ENCODE measurements around the gene STEAP4.

STEAP4 gene

DNA sequence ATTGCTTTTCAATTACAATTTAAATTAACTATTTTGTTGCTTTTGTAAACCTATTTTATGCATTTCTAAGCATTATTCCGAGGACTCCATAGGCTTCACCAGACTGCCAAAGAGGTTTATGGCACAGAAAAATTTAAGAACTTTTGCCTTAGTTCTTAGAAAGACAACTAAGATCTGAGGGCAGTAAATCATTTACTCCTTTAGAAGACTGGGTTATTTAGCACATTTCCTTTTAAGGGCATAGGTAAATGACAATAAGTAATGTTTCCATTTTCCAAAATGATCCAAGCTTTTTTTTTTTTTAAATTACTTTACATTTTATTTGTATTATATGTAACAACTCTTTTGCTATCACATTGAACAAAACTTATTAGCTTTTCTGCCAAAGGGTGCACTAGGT is 15.0 kb upstream of the STEAP4 start:
- H3K36me3 ChIP-seq: no peaks in the 10 kb centered on the region
- intact Hi-C loops (cut with DNase I; ENCODE audit: low total_unique reads): no loop called here
- no peaks in the 10 kb centered on the region for H3K4me1 ChIP-seq
- H3K27ac ChIP-seq: no peak overlapping the region
- DNase-seq: no peak
- H3K4me3 ChIP-seq: no peak overlapping the region
- no peaks in the 10 kb centered on the region for H3K9me3 ChIP-seq
- H3K27me3 ChIP-seq: no peaks in the 10 kb centered on the region
- TF ChIP-seq, protein P1, sequence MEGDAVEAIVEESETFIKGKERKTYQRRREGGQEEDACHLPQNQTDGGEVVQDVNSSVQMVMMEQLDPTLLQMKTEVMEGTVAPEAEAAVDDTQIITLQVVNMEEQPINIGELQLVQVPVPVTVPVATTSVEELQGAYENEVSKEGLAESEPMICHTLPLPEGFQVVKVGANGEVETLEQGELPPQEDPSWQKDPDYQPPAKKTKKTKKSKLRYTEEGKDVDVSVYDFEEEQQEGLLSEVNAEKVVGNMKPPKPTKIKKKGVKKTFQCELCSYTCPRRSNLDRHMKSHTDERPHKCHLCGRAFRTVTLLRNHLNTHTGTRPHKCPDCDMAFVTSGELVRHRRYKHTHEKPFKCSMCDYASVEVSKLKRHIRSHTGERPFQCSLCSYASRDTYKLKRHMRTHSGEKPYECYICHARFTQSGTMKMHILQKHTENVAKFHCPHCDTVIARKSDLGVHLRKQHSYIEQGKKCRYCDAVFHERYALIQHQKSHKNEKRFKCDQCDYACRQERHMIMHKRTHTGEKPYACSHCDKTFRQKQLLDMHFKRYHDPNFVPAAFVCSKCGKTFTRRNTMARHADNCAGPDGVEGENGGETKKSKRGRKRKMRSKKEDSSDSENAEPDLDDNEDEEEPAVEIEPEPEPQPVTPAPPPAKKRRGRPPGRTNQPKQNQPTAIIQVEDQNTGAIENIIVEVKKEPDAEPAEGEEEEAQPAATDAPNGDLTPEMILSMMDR (IDR thresholded peaks at IDR 0.05): no peak

DNA sequence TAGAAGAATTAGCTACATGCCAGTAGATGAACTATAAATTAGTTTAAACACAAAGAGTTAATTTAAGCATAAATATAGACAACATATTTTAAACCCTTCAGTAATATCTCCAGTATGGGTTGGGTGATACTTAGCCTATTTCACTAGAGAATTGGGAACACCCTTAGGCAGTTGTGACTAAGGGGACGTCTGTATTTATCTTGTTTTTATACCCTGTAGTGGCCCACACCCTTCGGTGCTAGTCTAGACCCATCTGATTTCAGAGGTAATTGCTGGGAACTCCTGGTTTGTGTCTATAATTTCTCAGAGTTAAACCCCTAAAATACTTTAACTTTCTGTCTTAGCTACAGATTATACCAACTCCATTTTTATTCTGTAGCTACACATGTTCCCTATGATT is 11.5 kb upstream of the STEAP4 start:
- Histone ChIP-seq H3K27ac (no peak overlapping the region), H3K4me3 (no peak overlapping the region), H3K27me3 (no peaks in the 10 kb centered on the region), H3K4me1 (no peaks in the 10 kb centered on the region), H3K9me3 (no peaks in the 10 kb centered on the region), H3K36me3 (no peaks in the 10 kb centered on the region)
- DNase-seq: no peak
- TF ChIP-seq, protein P1 (IDR thresholded peaks at IDR 0.05): no peak
- intact Hi-C loops (cut with DNase I; ENCODE audit: low total_unique reads): no loop called here

DNA sequence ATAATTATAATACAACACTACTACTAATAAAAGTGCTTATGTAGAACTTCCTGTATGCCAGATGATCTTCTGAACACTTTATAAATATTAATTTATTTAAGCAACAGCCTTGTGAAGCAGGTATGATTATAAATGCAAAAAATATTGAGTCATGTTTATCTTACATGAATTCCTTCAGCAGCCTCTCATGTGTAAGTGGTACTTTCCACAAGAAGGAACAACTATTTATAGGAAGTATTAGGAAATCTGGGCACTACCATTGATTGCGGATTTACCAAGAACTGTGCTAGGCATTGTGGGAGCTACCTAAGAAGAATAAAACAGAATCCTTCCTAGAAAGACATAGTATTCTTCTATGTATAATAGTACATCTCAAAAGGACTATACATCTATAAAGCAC is 10.7 kb upstream of the STEAP4 start:
- intact Hi-C loops (cut with DNase I; ENCODE audit: low total_unique reads): no loop called here

DNA sequence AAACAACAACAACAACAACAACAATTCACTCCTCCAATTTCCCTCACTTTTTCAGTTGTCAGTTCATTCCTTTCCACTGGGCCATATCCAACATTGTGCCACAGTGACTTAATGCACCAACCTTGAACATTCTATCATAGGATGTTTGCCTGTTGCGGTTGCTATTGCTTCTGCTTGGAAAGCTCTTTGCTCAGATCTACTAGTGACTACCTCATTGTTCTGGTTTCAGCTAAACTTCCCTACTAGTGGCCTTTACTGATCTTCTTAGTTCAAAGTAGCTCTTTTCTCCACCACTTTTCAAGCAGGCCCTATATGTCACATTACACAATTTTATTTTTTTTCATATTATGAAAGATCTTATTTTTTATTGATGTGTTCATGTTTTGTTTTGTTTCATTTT is 9.8 kb upstream of the STEAP4 start:
- H3K9me3 ChIP-seq: no peaks in the 10 kb centered on the region
- intact Hi-C loops (cut with DNase I; ENCODE audit: low total_unique reads): no loop called here
- DNase-seq: no peak
- TF ChIP-seq, protein P1 (IDR thresholded peaks at IDR 0.05): no peak
- no peak overlapping the region for H3K27ac ChIP-seq
- no peaks in the 10 kb centered on the region for H3K27me3 ChIP-seq
- peaks cover 0 to 10% (median 7%) of the 10 kb centered on the region in 4 donors for H3K4me1 ChIP-seq
- H3K4me3 ChIP-seq: no peak overlapping the region
- H3K36me3 ChIP-seq: no peaks in the 10 kb centered on the region

More for the DNA sequence above, 10.7 kb upstream of the STEAP4 start:
- H3K36me3 ChIP-seq: no peaks in the 10 kb centered on the region
- DNase-seq: no peak
- no peaks in the 10 kb centered on the region for H3K9me3 ChIP-seq
- TF ChIP-seq, protein P1 (IDR thresholded peaks at IDR 0.05): no peak
- no peak overlapping the region for H3K27ac ChIP-seq
- peaks cover 0 to under 1% (median under 1%) of the 10 kb centered on the region in 4 donors for H3K4me1 ChIP-seq
- no peaks in the 10 kb centered on the region for H3K27me3 ChIP-seq
- no peak overlapping the region for H3K4me3 ChIP-seq

DNA sequence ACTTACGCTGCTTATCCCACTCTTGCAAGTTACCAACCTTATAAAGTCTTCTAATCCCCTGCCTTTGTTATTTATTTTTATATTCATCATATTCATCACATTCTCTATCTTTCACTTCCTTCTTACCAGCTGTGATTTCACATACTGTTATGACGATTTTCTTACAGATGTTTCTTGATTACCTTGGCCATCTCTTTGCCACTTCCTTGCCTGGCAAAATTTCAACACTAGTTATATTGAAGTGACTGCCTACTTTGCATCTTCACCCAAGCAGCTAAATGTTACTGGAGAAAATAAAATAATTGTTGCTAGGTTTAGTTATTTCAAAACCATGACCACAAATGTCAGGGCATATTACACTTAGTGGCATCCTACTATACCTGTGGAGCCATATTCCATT is 8.8 kb upstream of the STEAP4 start:
- H3K36me3 ChIP-seq: no peaks in the 10 kb centered on the region
- H3K27me3 ChIP-seq: no peaks in the 10 kb centered on the region
- intact Hi-C loops (cut with DNase I; ENCODE audit: low total_unique reads): no loop called here
- H3K9me3 ChIP-seq: no peaks in the 10 kb centered on the region
- H3K4me3 ChIP-seq: no peak overlapping the region
- DNase-seq: no peak
- TF ChIP-seq, protein P1 (IDR thresholded peaks at IDR 0.05): no peak
- H3K27ac ChIP-seq: no peak overlapping the region
- peaks cover 0 to 15% (median 7%) of the 10 kb centered on the region in 4 donors for H3K4me1 ChIP-seq

DNA sequence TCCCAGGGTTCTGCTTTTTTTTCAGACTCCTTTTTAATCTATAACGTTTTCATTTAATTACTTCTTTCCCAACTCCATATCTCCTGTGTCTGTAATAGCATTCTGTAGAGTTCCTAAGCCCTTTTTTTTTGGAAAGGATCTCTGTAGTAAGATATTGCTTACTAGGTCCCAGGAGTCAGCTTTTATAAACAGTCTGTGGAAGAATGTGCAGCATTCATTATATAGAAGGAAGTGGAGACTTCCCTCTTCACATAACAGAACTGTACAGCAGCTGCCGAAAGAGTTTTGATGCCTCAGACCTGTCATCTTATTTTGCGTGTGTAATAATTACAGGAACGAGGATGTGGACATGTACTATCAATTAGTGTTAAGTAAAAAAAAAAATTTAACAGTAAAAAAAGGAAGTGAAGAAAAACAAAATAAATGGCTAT is 7.4 kb upstream of the STEAP4 start:
- no peaks in the 10 kb centered on the region for H3K9me3 ChIP-seq
- H3K4me1 ChIP-seq: peaks cover 0 to 20% (median 7%) of the 10 kb centered on the region in 4 donors
- H3K36me3 ChIP-seq: no peaks in the 10 kb centered on the region
- no peak overlapping the region for H3K27ac ChIP-seq
- no peak for DNase-seq
- intact Hi-C loops (cut with DNase I; ENCODE audit: low total_unique reads): no loop called here
- H3K27me3 ChIP-seq: no peaks in the 10 kb centered on the region
- TF ChIP-seq, protein P1 (IDR thresholded peaks at IDR 0.05): no peak
- H3K4me3 ChIP-seq: no peak overlapping the region
